Breast epithelium (tissue), 3 donors: Measurements from ENCODE around the gene MOB4.

Experiments used
- CTCF ChIP-seq, 3 donors: fragments of 450-650 bp; IDR thresholded peaks; one replicate each; pipeline ENCODE4 v1.5.1; 2016 to 2017; ENCODE audit warnings: antibody characterized with exemption in 3 of 3, mild to moderate bottlenecking in 3 of 3, moderate library complexity in 3 of 3
- POLR2A ChIP-seq: fragments of 450-650 bp; IDR thresholded peaks from one replicate; pipeline ENCODE4 v1.6.1; 2016; ENCODE audit warnings: antibody characterized with exemption, mild to moderate bottlenecking, moderate library complexity
- POLR2AphosphoS5 ChIP-seq, 3 donors: sonication (generic); formaldehyde crosslinking; IDR thresholded peaks; one replicate each; pipeline ENCODE4 v1.6.1; 2017; ENCODE audit warnings: antibody characterized with exemption in 3 of 3

DNA sequence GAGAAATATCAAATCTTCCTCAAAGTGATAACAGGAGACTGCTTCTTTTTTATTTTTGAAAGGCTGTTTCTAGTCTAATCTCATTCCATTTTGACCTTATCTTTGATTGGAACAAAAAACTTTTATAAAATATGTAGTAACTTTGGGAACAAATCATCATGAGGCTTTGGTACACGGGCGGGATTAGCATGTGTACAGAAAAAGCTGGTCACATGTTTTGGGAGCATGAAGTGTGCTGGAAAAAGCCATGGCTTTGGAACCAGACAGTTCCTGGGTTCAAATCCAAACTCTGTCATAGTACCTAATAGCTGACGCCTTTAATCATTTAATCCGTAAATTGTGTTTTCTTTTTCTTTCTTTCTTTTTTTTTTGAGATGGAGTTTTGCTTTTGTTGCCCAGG, 81.3 kb downstream of the MOB4 start:
- TF ChIP-seq POLR2A (no peak), CTCF (IDR thresholded peaks at IDR 0.05) (no peak), POLR2AphosphoS5 (IDR thresholded peaks at IDR 0.05) (no peak)
